HG03025 (cell line): ENCODE results near the gene RNF26.
"Not testable (repeated sequence)": the region's sequence is repeated elsewhere in the genome, so short reads cannot be mapped to it uniquely, and the experiment has no call there.

ENCODE experiments used
- ATAC-seq: cut with Tn5 transposase; IDR thresholded peaks from one replicate; pipeline ENCODE4 v1.9.1; 2021; ENCODE audit warnings: mild to moderate bottlenecking, moderate library complexity; ENCODE audit not compliant: unreplicated experiment, low FRiP score

The RNF26 gene

GRCh38 chr11:119380160-119380826 lies 46.0 kb downstream of the RNF26 start:
- ATAC-seq, result no peak

DNA sequence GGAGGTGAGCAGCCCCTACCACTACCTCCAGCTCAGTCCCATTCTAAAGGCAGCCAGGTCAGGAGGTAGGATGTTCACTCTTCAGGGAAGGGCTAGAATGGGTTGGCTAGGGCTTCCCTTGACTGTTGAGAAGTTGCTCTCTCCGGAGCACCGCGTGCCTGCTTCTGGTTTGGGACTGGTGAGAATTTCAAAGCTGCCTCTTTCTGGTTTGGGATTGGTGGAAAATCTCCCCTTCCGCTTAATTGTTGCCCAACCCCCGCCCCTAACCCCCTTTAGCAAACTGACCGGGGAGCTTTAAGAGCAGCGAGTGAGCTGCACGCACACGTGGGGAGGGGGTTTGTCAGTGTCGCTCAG lies 46.5 kb downstream of the RNF26 start:
- ATAC-seq, result no peak

DNA sequence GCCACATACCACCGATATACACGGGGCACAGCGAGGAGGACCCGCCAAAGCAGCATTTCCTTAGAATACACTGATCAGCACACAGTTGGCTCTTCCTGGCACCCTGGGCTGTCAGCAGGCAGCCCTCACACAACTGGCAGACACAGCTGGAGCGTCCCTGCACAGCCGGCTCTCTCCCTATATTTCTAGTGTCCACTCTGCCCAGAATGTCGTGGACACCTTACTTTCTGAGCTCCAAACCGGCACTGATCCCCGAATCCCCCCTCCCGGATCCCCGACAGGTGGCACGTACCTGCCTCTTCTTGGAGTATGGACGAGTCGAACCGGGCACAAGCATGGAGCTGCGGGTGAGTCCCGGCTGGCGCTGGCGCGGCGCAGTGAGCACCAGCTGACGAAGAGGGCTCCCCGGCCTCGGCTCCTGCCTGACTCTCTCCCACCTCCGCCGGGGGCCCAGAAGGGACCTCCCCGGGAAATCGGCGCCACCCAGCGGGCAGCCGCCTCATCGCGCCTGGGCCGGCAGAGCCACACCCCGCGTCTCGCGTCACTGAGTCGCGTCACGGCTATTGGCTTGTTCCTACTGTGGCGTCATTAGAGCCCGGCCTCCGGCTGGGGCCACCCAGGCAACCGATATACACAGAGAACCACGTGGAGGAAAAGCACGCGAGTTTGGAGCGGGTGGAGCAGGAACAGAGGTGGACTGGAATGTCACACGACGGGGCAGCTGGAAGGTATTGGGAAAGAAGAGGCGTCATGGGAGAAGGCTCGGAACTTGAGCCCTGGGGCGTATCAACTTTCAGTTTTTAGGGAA lies 47.1 kb downstream of the RNF26 start, which contains the start of gene USP2:
TSS of gene USP2 (minus strand) at position 510 of the 808 bp plus-strand sequence. CDS start 8,210 bp downstream, outside the sequence.
- ATAC-seq, result peak; percentile 96

DNA sequence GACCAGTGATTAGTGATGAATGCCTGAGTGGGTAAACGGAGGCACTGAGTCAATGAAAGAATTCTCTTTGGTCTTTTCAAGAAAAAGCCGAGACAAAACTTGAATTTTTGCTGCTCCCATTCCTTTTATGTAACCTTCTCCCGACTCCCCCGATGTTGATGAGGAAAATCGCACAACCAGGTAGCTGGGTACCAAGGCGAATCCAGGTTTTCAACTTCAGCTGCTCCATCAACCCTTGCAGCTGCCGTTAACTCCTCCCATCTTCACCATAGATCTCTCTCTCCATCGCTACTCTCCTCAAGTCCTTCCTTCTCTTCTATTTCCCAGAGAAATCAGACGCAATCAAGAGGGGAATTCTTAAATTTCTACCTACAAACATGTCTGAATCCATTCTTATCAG lies 47.8 kb downstream of the RNF26 start:
- no peak for ATAC-seq

DNA sequence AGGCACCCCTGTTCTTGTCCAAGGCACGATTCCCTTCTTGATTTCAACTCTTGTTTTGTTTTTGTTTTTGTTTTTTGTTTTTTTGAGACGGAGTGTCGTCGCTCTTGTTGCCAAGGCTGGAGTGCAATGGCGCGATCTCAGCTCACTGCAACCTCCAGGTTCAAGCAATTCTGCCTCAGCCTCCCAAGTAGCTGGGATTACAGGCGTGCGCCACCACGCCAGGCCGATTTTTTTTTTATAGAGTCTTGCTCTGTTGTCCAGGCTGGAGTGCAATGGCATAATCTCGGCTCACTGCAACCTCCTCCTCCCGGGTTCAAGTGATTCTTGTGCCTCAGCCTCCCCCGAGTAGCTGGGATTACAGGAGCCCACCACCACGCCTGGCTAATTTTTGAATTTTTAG lies 48.2 kb downstream of the RNF26 start:
- not testable (repeated sequence) for ATAC-seq

DNA sequence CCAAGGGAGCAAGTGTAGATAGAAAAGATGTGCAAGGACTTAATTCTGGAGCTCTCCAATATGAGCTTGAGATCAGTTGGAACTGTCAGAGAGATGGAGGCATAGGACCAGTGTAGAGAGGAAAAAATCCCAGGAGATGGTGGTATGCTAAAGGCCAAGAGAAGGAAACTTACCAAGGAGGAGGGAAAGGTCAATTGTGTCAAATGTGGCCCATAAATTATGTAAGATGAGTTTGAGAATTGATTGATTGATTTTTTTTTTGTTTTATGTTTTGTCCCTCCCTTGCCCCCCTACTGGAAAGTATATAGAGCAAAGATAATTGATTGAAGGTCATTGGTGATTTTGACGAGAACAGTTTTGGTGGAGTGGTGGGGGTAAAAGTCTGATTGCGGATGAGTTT lies 50.0 kb downstream of the RNF26 start:
- no peak for ATAC-seq
